Tibial artery (tissue), 4 donors: ENCODE measurements around the gene COG7.

Source experiments
- DNase-seq, 2 donors: peaks; one replicate each; pipeline ENCODE4 v3.0.0-alpha.2; 2019
- H3K27ac ChIP-seq, 2 donors: fragments of 200-600 bp; sonication (generic) in 1 of 2; 1 replicate in 1 of 2; 2 replicates in 1 of 2; pipeline ENCODE4 v1.5.1; 2018 to 2019; ENCODE audit warnings: mild to moderate bottlenecking in 1 of 2
- H3K27me3 ChIP-seq, 2 donors: fragments of 200-600 bp; sonication (generic) in 1 of 2; one replicate each; pipeline versions ENCODE4 v1.5.1 to v1.6.0; 2016 to 2019
- H3K36me3 ChIP-seq, 3 donors: fragments of 200-600 bp; sonication (generic) in 2 of 3; one replicate each; pipeline ENCODE4 v1.5.1; 2016 to 2019; ENCODE audit warnings: mild to moderate bottlenecking in 2 of 3
- H3K4me1 ChIP-seq, 4 donors: fragments of 200-600 bp; sonication (generic) in 2 of 4; 1 replicate in 3 of 4; 2 replicates in 1 of 4; pipeline ENCODE4 v1.5.1; 2016 to 2019
- H3K4me3 ChIP-seq, 2 donors: fragments of 200-600 bp; sonication (generic) in 1 of 2; 1 replicate in 1 of 2; 2 replicates in 1 of 2; pipeline ENCODE4 v1.5.1; 2018 to 2019; ENCODE audit warnings: mild to moderate bottlenecking in 2 of 2
- H3K9me3 ChIP-seq, 3 donors: fragments of 200-600 bp; sonication (generic) in 1 of 3; one replicate each; pipeline ENCODE4 v1.5.1; 2016 to 2019
- intact Hi-C: fragments of 100-400 bp; cut with DNase I; formaldehyde crosslinking; loops from one replicate; pipeline ENCODE4 v1.15.0; 2023; ENCODE audit warnings: low total_unique reads
- TF ChIP-seq, protein P1 (sequence below), 2 experiments: fragments of 200-600 bp in 1 of 2; fragments of 450-650 bp in 1 of 2; IDR thresholded peaks; one replicate each; pipeline ENCODE4 v1.5.1; 2017 to 2019; ENCODE audit warnings: antibody characterized with exemption in 2 of 2, mild to moderate bottlenecking in 1 of 2, moderate library complexity in 1 of 2

COG7 gene

DNA sequence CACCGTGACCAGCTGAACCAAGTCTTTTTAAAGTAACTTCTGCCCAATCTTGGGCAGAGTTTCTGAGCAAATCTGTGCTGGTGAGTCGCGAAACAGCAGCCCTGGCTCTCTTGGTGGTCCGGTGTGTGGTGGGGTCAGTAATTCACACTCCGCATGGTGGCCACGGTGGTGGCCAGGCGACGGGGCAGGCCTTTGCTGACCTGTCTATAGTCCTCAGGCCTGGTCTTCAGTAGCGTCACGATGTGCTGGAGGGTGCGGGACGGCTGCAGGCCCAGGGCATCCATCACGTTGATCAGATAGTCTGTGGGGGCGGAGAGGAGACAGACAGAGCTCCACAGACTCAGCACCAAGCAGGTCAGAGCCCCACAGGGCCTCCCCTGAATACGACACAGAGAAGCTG is 64.2 kb downstream of the COG7 start:
- TF ChIP-seq, protein P1, sequence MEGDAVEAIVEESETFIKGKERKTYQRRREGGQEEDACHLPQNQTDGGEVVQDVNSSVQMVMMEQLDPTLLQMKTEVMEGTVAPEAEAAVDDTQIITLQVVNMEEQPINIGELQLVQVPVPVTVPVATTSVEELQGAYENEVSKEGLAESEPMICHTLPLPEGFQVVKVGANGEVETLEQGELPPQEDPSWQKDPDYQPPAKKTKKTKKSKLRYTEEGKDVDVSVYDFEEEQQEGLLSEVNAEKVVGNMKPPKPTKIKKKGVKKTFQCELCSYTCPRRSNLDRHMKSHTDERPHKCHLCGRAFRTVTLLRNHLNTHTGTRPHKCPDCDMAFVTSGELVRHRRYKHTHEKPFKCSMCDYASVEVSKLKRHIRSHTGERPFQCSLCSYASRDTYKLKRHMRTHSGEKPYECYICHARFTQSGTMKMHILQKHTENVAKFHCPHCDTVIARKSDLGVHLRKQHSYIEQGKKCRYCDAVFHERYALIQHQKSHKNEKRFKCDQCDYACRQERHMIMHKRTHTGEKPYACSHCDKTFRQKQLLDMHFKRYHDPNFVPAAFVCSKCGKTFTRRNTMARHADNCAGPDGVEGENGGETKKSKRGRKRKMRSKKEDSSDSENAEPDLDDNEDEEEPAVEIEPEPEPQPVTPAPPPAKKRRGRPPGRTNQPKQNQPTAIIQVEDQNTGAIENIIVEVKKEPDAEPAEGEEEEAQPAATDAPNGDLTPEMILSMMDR (IDR thresholded peaks at IDR 0.05) = no peak
- Histone ChIP-seq H3K27ac (no peak overlapping the region), H3K4me1 (no peaks in the 10 kb centered on the region), H3K36me3 (peaks cover 56 to 76% (median 56%) of the 10 kb centered on the region in 3 donors), H3K27me3 (no peaks in the 10 kb centered on the region), H3K9me3 (no peaks in the 10 kb centered on the region), H3K4me3 (no peak overlapping the region)
- no peak for DNase-seq
- intact Hi-C loops = no loop called here

DNA sequence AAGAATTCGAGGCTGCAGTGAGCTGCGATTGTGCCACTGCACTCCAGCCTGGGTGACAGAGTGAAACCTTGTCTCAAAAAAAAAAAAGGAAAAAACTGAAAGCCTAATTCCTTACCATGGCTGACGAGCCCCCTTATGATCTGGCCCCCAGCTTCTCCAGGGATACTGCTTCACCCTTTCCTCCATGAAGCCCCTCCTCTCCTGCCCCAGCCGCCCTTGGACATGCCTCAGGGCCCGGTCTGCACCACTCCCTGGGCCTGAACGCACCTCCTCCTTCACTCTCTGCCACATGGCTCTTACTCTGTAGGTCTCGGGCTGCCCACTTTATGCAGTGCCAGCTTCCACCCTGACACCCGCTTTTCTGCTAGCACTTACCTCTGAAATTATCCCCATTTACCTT is 65.3 kb downstream of the COG7 start:
- H3K4me3 ChIP-seq = no peak overlapping the region
- H3K9me3 ChIP-seq = no peaks in the 10 kb centered on the region
- peaks cover 45 to 66% (median 48%) of the 10 kb centered on the region in 3 donors for H3K36me3 ChIP-seq
- intact Hi-C loops = no loop called here
- no peaks in the 10 kb centered on the region for H3K27me3 ChIP-seq
- H3K4me1 ChIP-seq = no peaks in the 10 kb centered on the region
- no peak overlapping the region for H3K27ac ChIP-seq
- TF ChIP-seq, protein P1 (IDR thresholded peaks at IDR 0.05) = no peak
- no peak for DNase-seq

DNA sequence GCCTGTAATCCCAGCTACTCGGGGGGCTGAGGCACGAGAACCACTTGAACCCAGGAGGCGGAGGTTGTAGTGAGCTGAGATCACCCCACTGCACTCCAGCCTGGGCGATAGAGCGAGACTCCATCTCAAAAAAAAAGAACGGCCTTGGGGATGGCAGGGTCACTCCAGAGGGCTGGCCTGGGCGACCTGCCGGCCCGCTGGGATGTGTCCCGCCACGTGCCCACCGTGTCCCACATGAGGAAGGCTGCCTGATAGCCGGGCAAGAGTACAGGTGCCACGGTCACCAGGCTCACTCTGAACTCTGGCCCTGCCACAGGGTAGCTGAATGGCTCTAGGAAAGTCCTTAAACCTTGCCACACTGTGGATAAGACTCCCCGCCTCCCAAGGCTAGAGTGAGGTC is 67.5 kb downstream of the COG7 start:
- TF ChIP-seq, protein P1 (IDR thresholded peaks at IDR 0.05) = no peak
- intact Hi-C loops = no loop called here
- Histone ChIP-seq H3K27ac (no peak overlapping the region), H3K4me1 (no peaks in the 10 kb centered on the region), H3K36me3 (peaks cover 23 to 43% (median 26%) of the 10 kb centered on the region in 3 donors), H3K9me3 (no peaks in the 10 kb centered on the region), H3K27me3 (no peaks in the 10 kb centered on the region), H3K4me3 (no peak overlapping the region)
- no peak for DNase-seq

DNA sequence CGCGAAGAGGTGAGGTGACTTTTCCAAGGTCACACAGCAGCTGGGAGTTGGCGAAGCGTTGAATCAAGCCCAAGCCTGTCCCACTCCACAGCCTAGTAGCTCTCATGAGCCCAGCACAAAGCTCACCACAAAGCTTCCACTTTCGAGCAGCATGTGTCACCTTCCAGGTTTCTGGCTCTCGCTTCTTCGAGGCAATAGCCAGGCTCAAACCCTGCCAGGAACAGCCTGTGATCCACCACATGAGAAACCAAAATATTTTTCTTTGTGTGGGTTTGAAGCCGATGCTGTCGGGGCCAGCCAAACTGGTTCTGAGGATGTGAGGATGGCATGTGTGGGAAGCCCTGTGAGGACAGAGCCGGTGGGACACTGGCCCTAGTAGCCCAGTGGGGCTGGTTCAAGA is 68.1 kb downstream of the COG7 start:
- H3K27ac ChIP-seq = no peak overlapping the region
- H3K4me1 ChIP-seq = no peaks in the 10 kb centered on the region
- intact Hi-C loops = no loop called here
- no peak for DNase-seq
- H3K36me3 ChIP-seq = peaks cover 19 to 38% (median 23%) of the 10 kb centered on the region in 3 donors
- H3K9me3 ChIP-seq = no peaks in the 10 kb centered on the region
- H3K27me3 ChIP-seq = no peaks in the 10 kb centered on the region
- TF ChIP-seq, protein P1 (IDR thresholded peaks at IDR 0.05) = no peak
- no peak overlapping the region for H3K4me3 ChIP-seq

DNA sequence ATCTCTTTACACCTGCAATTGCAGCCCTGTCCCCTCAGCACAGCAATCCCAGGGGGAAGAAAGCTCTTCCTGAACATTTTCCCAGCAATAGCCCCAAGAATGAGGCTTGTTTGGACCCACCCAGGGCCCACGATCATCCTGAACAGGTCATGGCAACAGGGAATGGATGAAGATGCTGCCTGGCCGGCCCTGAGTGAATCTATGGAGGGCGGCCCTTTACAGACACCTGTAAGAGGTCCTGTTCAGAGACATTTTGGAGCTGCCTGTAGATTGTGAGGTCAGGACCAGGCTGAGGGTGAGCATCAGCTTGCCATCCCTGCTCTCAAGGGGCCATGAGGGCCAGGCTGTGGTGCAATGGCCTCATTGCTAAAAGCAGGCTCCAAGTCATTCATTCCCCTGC is 69.1 kb downstream of the COG7 start:
- H3K27ac ChIP-seq = no peak overlapping the region

More for the DNA sequence above, 69.1 kb downstream of the COG7 start:
- no peaks in the 10 kb centered on the region for H3K9me3 ChIP-seq
- DNase-seq = no peak
- TF ChIP-seq, protein P1 (IDR thresholded peaks at IDR 0.05) = no peak
- no peak overlapping the region for H3K4me3 ChIP-seq
- H3K4me1 ChIP-seq = no peaks in the 10 kb centered on the region
- intact Hi-C loops = no loop called here
- H3K27me3 ChIP-seq = no peaks in the 10 kb centered on the region
- H3K36me3 ChIP-seq = peaks cover 10 to 28% (median 13%) of the 10 kb centered on the region in 3 donors
